Left hindlimb (tissue), 1 donor: Measurements from ENCODE around the gene TRIM34.
"Not testable (repeated sequence)": the region's sequence is repeated elsewhere in the genome, so short reads cannot be mapped to it uniquely, and the experiment has no call there.

Experiments used
- DNase-seq: peaks from one replicate; pipeline ENCODE4 v3.0.0-alpha.2; 2018

TRIM34 gene

GRCh38 chr11:5621580-5621979 is 3.2 kb upstream of the TRIM34 start:
- no peak for DNase-seq

DNA sequence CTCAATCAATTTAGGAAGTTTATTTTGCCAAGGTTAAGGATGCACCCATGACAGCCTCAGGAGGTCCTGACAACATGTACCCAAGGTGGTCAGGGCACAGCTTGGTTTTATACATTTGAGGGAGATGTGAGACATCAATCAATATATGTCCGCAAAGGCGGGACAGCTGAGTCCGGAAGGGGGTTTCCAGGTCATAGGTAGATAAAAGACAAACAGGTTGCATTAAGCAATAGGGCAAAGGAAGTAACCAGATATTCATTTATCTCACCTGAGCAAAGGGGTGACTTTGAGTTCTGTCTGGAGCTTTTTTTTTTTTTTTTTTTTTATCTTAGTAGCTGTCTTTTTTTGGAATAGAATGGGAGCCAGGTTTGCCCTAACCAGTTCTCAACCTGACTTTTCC is 2.0 kb upstream of the TRIM34 start:
- DNase-seq: no peak

GRCh38 chr11:5625281-5625680 is 480 bp downstream of the TRIM34 start:
- DNase-seq: no peak

GRCh38 chr11:5626196-5626595 is 1.4 kb downstream of the TRIM34 start:
- DNase-seq: no peak

- no peak for DNase-seq
Observed at GRCh38 chr11:5631417-5631816, 6.6 kb downstream of the TRIM34 start.

DNA sequence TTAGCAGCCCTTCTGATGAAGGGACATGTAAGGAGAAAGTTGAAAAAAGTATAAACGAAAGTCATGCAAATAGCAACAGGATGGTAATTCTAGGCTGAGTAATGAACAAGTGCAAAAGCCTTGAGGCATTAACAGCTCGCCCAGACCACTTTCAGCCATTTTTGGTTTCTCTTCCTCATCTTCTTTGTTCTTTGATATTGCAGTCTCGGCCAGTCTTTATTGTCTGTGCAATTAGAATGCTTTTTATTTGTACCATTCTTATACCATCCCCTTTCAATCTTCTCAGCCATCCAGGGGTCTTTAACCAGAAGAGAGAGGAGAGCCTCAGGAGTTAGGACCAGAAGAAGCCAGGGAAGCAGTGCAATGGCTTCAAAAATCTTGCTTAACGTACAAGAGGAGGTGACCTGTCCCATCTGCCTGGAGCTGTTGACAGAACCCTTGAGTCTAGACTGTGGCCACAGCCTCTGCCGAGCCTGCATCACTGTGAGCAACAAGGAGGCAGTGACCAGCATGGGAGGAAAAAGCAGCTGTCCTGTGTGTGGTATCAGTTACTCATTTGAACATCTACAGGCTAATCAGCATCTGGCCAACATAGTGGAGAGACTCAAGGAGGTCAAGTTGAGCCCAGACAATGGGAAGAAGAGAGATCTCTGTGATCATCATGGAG is 7.3 kb downstream of the TRIM34 start:
- no peak for DNase-seq

GRCh38 chr11:5639953-5640352 is 15.2 kb downstream of the TRIM34 start:
- DNase-seq: no peak

- DNase-seq: no peak
Observed at GRCh38 chr11:5643585-5643984, 18.8 kb downstream of the TRIM34 start.

DNA sequence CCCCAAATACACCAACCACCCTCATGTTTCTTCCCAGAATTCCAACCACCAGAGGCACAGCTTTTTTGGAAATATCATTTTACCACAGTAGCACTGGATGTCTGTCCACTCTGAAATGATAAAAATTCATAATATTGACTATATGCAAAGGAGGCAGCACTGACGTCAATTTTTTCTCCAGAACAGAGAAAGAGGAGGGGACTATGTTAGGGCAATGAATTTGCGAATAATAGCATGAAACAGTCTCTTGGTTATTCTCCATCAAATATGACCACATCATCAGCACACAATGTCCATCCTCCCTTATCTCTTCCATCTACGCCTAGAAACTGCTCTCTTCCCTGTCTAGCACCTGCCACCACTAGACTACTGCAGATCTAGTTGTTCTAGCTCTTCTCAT is 21.3 kb downstream of the TRIM34 start:
- DNase-seq: no peak

DNA sequence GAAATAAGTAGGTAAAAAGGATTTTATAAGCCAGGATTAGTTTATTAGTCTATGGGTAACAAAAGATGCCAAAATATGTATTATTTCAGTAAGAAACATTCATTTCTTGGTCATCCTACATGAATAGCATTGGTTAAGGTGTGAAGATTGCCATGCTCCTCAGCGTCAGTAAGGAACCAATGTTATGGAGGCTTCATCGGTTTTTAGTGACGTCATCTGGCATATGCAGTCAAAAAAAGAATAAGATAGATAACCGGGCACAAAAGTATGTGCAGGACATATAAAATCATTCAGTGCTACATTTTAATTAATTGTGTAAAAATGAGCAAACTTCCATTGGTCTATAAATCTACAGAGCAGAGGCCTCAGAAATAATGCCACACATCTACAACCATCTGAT is 30.7 kb downstream of the TRIM34 start:
- no peak for DNase-seq

- not testable (repeated sequence) for DNase-seq
Observed at GRCh38 chr11:5656956-5657355, 32.2 kb downstream of the TRIM34 start.

- no peak for DNase-seq
Observed at GRCh38 chr11:5658318-5658717, 33.5 kb downstream of the TRIM34 start.

GRCh38 chr11:5663511-5663910 is 38.7 kb downstream of the TRIM34 start:
- DNase-seq: no peak

DNA sequence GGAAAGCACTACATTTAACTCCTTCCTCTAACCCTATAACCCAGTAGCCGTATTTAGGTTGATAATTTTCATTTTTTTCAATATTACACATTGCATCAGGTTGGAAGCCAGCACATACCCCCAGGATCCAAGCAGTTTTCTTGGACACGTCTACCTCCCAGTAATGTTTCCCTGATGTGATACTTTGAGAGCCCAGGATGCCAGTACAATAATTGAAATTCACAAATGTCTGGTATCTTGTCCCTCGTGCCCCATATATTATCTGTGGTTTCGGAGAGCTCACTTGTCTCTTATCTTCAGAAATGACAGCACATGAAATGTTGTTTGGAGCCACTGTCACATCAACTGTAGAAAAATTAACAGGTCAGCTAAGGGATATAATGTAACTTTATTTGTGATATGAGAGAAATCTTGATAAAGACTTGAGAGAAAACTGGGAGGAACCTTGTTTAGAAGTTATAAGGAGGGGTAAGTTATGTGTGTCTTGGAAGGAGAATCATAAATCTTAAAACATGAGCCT is 40.3 kb downstream of the TRIM34 start:
- DNase-seq: no peak

DNA sequence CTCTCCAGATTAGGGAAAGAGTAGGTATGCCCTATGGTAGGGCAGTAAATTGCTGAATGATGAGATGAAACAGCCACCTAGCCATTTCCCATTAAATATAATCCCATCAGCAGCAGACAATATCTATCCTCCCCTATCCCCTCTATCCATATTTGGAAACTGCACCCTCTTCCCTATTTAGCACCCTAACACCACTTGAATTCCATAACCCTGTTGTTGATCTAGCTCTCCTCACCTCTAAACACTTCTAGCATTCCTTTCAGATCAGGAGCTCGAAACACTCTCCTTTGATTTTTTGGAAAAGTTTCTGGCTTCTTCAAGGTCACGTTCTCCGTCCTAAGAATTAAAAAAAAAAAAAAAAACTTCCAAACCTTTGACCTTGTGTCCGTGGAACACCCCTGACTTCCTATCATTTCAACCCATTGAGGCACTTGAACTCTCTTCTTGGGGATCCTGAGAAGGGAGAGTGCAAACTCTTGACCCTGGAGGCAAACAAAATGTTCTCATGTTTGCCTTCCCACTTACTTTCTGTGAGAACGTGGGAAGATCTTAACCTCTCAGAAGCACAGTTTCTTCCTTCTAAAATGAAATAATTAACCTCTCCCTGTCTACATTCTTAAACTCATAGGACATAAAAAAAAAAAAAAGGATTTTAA is 41.1 kb downstream of the TRIM34 start:
- no peak for DNase-seq

GRCh38 chr11:5666402-5666793 is 41.6 kb downstream of the TRIM34 start:
- no peak for DNase-seq

- no peak for DNase-seq
Observed at GRCh38 chr11:5671831-5672230, 47.0 kb downstream of the TRIM34 start.

GRCh38 chr11:5674391-5674790 is 49.6 kb downstream of the TRIM34 start:
- DNase-seq: no peak

- no peak for DNase-seq
Observed at GRCh38 chr11:5679811-5680210, 55.0 kb downstream of the TRIM34 start.

DNA sequence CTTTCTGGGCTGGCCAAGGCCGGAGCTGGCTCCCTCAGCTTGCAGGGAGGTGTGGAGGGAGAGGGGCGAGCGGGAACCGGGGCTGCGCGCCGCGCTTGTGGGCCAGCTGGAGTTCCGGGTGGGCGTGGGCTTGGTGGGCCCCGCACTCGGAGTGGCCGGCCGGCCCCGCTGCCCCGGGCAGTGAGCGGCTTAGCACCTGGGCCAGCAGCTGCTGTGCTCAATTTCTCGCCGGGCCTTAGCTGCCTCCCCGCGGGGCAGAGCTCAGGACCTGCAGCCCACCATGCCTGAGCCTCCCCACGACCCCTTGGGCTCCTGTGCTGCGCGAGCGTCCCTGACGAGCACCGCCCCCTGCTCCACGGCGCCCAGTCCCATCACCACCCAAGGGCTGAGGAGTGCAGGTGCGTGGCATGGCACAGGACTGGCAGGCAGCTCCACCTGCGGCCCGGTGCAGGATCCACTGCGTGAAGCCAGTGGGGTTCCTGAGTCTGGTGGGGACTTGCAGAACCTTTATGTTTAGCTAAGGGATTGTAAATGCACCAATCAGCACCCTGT is 58.2 kb downstream of the TRIM34 start:
- not testable (repeated sequence) for DNase-seq

DNA sequence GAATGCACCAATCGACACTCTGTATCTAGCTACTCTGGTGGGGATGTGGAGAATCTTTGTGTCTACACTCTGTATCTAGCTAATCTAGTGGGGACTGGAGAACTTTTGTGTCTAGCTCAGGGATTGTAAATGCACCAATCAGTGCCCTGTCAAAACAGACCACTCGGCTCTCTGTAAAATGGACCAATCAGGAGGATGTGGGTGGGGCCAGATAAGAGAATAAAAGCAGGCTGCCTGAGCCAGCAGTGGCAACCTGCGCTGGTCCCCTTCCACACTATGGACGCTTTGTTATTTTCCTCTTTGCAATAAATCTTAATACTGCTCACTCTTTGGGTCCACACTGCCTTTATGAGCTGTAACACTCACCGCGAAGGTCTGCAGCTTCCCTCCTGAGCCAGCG is 58.8 kb downstream of the TRIM34 start:
- not testable (repeated sequence) for DNase-seq

DNA sequence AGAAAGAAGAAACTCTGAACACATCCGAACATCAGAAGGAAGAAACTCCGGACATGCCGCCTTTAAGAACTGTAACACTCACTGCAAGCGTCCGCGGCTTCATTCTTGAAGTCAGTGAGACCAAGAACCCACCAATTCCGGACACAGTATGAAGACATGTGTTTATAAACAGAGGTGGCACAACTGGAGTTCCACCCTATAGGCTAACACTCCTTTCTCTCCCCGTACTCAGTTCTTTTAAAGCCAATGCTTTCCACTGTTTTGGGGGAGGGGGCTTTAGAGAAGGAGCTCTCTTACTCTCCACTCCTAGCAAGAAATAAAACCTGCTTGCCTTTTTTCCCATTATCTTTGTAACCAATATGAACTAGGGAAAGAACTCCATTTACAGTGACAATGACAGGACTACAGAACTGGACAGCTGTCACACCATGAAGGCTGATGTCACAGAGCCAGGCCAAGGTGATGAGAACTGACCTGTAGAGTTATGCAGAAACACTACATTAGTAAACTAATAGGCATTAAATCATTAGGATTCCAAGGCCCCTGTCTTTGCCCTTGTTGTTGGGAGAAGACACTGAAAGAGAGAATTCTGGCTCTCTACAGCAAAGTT is 59.3 kb downstream of the TRIM34 start:
- no peak for DNase-seq

DNA sequence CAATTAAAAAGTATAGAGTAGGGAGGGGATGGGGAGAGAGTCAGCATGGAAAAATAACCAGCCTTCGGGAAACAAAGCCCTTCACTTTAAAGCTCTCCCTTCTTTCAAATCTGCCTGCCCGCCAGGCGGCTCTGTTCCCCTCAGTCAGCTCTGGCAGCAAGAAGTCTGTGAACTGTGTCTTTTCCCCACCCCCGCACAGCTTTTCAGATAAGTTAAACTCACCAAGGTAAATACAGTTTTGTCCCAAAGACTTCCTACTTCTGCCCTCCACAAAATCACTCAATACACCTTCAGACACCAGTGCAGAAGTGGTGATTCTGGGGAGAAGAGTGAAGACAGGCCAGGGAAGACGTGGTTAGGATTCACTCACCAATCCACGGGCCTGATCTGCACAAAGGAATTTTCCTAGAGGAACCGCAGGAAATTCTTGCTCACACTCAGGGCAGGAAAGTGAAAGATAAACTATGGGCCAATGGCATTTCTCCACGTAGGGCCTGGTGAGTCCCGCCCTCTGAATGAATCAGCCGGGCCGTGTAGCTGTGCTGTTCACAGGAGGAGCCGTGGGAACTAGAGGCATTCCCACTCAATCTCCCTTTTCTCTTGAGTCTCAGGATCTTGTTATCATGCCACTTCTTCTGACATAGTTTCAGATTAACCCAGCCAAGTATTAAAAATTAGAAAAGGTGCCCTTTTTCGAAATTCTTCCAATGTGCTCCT is 60.0 kb downstream of the TRIM34 start, which contains the start of gene TRIM5:
TSS of gene TRIM5 (minus strand) at position 429 of the 717 bp plus-strand sequence. CDS start 4,897 bp downstream, outside the sequence.
- peak; percentile 90 for DNase-seq
